Fibroblast of mammary gland (primary cell): ENCODE results near the gene PCSK6.

Experiments used
- DNase-seq: peaks from one replicate; pipeline ENCODE4 v3.0.0-alpha.2; 2010; ENCODE audit warnings: low read depth
- H3K4me3 ChIP-seq: 2 replicates; pipeline ENCODE4 v1.5.1; 2011; ENCODE audit warnings: low read depth, mild to moderate bottlenecking, low read length, moderate library complexity; ENCODE audit not compliant: control insufficient read depth
- CTCF ChIP-seq: conservative IDR thresholded peaks from 2 replicates; pipeline ENCODE4 v1.5.1; 2011; ENCODE audit warnings: low read depth, low read length, inconsistent platforms; ENCODE audit not compliant: control insufficient read depth, insufficient read depth

PCSK6 gene

GRCh38 chr15:101496198-101496986 lies 6.9 kb upstream of the PCSK6 start:
- DNase-seq: no peak
- no peak for TF ChIP-seq CTCF

GRCh38 chr15:101495334-101496197 lies 6.1 kb upstream of the PCSK6 start:
- H3K4me3 ChIP-seq: no peak overlapping the region
- DNase-seq: no peak
- no peak for TF ChIP-seq CTCF

More at GRCh38 chr15:101496198-101496986, 6.9 kb upstream of the PCSK6 start:
- H3K4me3 ChIP-seq: no peak overlapping the region

- no peak overlapping the region for H3K4me3 ChIP-seq
- DNase-seq: no peak
- no peak for TF ChIP-seq CTCF
Measured at GRCh38 chr15:101494251-101494796, 4.8 kb upstream of the PCSK6 start.

- H3K4me3 ChIP-seq: no peak overlapping the region
- TF ChIP-seq CTCF: no peak
- no peak for DNase-seq
Measured at GRCh38 chr15:101492766-101493692, 3.5 kb upstream of the PCSK6 start.

- DNase-seq: no peak
- TF ChIP-seq CTCF: no peak
- no peak overlapping the region for H3K4me3 ChIP-seq
Measured at GRCh38 chr15:101491734-101492640, 2.5 kb upstream of the PCSK6 start.
